ENCODE results near the gene APC2. TPM values are rescaled to one million over a fixed set of nuclear protein-coding genes. Genes with fewer than 3 reads are reported as not detected.

The APC2 gene
- total and polyA plus RNA-seq, 5 donors from 2014 or later: 0.06 to 0.25 (median 0.07) TPM; not detected in 2

DNA sequence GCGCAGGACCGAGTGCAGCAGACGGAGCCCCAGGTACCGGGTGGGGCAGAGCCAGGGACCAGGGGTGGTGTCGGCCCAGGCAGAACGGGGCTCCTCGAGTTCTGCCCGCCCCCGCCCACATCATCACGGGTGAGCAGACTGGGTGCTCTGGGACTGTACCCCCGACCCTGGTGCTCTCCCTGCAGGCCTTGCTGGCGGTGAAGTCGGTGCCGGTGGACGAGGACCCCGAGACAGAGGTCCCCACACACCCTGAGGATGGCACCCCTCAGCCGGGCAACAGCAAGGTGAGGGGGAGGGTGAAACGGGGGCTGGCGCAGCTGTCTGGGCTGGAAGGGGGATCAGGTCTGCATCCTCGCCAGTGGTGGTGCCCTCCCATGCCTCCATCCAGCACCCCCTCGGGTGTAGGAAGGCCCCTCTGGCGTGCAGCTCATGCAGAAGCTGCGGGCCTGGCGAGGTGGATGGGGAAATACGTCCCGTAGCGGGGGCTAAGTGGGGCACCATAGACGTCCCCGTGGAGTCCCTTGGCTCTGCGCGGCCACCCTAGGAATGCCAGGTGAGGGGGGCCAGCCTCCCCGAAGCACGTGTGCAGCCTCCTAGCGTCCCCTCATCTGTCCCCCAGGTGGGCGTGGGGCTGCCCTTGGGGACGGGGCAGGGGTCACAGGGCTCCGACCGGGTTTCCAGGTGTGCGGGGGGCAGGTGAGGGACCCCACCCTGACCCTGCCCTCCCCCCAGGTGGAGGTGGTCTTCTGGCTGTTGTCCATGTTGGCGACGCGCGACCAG is 6.4 kb downstream of the APC2 start:
- Mint-ChIP-seq H3K27me3 (peaks cover 44% of the 10 kb centered on the region), H3K27ac (no peak overlapping the region), H3K36me3 (no peaks in the 10 kb centered on the region), H3K4me3 (no peak overlapping the region), H3K9me3 (peaks cover 0 to 3% (median 0%) of the 10 kb centered on the region in 7 donors), H3K4me1 (peaks cover 0 to 28% (median 4%) of the 10 kb centered on the region in 4 donors)
- no peak for ATAC-seq (ENCODE audit: low read depth in 2 of 2)
- peaks cover 16% of the 10 kb centered on the region for H3K4me1 ChIP-seq (ENCODE audit: control insufficient read depth, insufficient read depth, low read length, poor library complexity, severe bottlenecking)
- H3K36me3 ChIP-seq (ENCODE audit: control insufficient read depth, insufficient read depth, low read length): peaks cover 4% of the 10 kb centered on the region
- peaks cover 4% of the 10 kb centered on the region for H3K27me3 ChIP-seq (ENCODE audit: control insufficient read depth, insufficient read depth, low read length)
- H3K9me3 ChIP-seq (ENCODE audit: control insufficient read depth in 2 of 2, low read length in 2 of 2): no peaks in the 10 kb centered on the region
- no peak for DNase-seq
- no peak overlapping the region for H3K4me3 ChIP-seq (ENCODE audit: low read depth, low read length)
- no peak overlapping the region for H3K27ac ChIP-seq (ENCODE audit: insufficient read depth, low read length, poor library complexity, severe bottlenecking)

- H3K4me1 ChIP-seq (ENCODE audit: control insufficient read depth, insufficient read depth, low read length, poor library complexity, severe bottlenecking): peaks cover 16% of the 10 kb centered on the region
- Mint-ChIP-seq H3K27me3 (peaks cover 43% of the 10 kb centered on the region), H3K36me3 (no peaks in the 10 kb centered on the region), H3K9me3 (peaks cover 0 to 3% (median 0%) of the 10 kb centered on the region in 7 donors), H3K27ac (no peak overlapping the region), H3K4me3 (no peak overlapping the region), H3K4me1 (peaks cover 0 to 28% (median 4%) of the 10 kb centered on the region in 4 donors)
- no peaks in the 10 kb centered on the region for H3K9me3 ChIP-seq (ENCODE audit: control insufficient read depth in 2 of 2, low read length in 2 of 2)
- no peak overlapping the region for H3K27ac ChIP-seq (ENCODE audit: insufficient read depth, low read length, poor library complexity, severe bottlenecking)
- H3K27me3 ChIP-seq (ENCODE audit: control insufficient read depth, insufficient read depth, low read length): peaks cover 4% of the 10 kb centered on the region
- peaks cover 4% of the 10 kb centered on the region for H3K36me3 ChIP-seq (ENCODE audit: control insufficient read depth, insufficient read depth, low read length)
- DNase-seq: no peak
- no peak for ATAC-seq (ENCODE audit: low read depth in 2 of 2)
- H3K4me3 ChIP-seq (ENCODE audit: low read depth, low read length): no peak overlapping the region
These were observed 7.3 kb downstream of the APC2 start for GRCh38 chr19:1457031-1457739.

GRCh38 chr19:1457892-1458291 is 8.0 kb downstream of the APC2 start:
- Mint-ChIP-seq H3K9me3 (peaks cover 0 to 3% (median 0%) of the 10 kb centered on the region in 7 donors), H3K27me3 (peaks cover 43% of the 10 kb centered on the region), H3K36me3 (no peaks in the 10 kb centered on the region), H3K4me3 (no peak overlapping the region), H3K4me1 (peaks cover 0 to 27% (median 4%) of the 10 kb centered on the region in 4 donors), H3K27ac (no peak overlapping the region)
- no peak for DNase-seq
- Histone ChIP-seq H3K27ac (ENCODE audit: insufficient read depth, low read length, poor library complexity, severe bottlenecking) (no peak overlapping the region), H3K36me3 (ENCODE audit: control insufficient read depth, insufficient read depth, low read length) (peaks cover 4% of the 10 kb centered on the region), H3K4me3 (ENCODE audit: low read depth, low read length) (no peak overlapping the region), H3K27me3 (ENCODE audit: control insufficient read depth, insufficient read depth, low read length) (peaks cover 4% of the 10 kb centered on the region), H3K4me1 (ENCODE audit: control insufficient read depth, insufficient read depth, low read length, poor library complexity, severe bottlenecking) (peaks cover 16% of the 10 kb centered on the region), H3K9me3 (ENCODE audit: control insufficient read depth in 2 of 2, low read length in 2 of 2) (no peaks in the 10 kb centered on the region)
- ATAC-seq (ENCODE audit: low read depth in 2 of 2): no peak

DNA sequence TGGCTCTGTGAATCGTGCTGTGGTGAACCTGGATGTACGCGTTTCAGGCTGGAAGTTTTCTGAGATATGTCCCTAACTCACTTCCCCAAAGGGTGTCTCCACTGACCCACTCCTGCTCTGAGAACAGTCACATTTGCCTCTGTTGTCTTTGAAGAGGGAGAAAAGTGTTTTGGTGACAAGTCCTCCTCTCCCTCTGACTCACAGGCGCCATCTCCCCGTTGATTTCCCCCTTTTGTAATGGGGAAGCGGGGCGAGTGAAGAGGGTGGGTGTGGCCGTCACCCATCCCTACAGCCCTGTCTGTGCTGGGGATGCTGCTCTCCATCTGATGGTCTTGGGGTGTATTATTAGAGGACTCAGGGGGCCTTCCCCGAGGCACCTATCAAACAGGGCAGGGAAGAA is 9.6 kb downstream of the APC2 start:
- peaks cover 2% of the 10 kb centered on the region for H3K27me3 ChIP-seq (ENCODE audit: control insufficient read depth, insufficient read depth, low read length)
- peaks cover 4% of the 10 kb centered on the region for H3K36me3 ChIP-seq (ENCODE audit: control insufficient read depth, insufficient read depth, low read length)
- Mint-ChIP-seq H3K4me3 (peak overlapping the region in 1 of 4 donors; percentile 22), H3K9me3 (peaks cover 0 to 3% (median 0%) of the 10 kb centered on the region in 7 donors), H3K36me3 (no peaks in the 10 kb centered on the region), H3K27ac (peak overlapping the region in 1 of 3 donors; percentile 80), H3K4me1 (peaks cover 0 to 22% (median 0%) of the 10 kb centered on the region in 4 donors), H3K27me3 (peaks cover 37% of the 10 kb centered on the region)
- peaks cover 16% of the 10 kb centered on the region for H3K4me1 ChIP-seq (ENCODE audit: control insufficient read depth, insufficient read depth, low read length, poor library complexity, severe bottlenecking)
- DNase-seq (no peak), ATAC-seq (ENCODE audit: low read depth in 2 of 2) (no peak)
- H3K4me3 ChIP-seq (ENCODE audit: low read depth, low read length): no peak overlapping the region
- H3K27ac ChIP-seq (ENCODE audit: insufficient read depth, low read length, poor library complexity, severe bottlenecking): no peak overlapping the region
- H3K9me3 ChIP-seq (ENCODE audit: control insufficient read depth in 2 of 2, low read length in 2 of 2): no peaks in the 10 kb centered on the region

DNA sequence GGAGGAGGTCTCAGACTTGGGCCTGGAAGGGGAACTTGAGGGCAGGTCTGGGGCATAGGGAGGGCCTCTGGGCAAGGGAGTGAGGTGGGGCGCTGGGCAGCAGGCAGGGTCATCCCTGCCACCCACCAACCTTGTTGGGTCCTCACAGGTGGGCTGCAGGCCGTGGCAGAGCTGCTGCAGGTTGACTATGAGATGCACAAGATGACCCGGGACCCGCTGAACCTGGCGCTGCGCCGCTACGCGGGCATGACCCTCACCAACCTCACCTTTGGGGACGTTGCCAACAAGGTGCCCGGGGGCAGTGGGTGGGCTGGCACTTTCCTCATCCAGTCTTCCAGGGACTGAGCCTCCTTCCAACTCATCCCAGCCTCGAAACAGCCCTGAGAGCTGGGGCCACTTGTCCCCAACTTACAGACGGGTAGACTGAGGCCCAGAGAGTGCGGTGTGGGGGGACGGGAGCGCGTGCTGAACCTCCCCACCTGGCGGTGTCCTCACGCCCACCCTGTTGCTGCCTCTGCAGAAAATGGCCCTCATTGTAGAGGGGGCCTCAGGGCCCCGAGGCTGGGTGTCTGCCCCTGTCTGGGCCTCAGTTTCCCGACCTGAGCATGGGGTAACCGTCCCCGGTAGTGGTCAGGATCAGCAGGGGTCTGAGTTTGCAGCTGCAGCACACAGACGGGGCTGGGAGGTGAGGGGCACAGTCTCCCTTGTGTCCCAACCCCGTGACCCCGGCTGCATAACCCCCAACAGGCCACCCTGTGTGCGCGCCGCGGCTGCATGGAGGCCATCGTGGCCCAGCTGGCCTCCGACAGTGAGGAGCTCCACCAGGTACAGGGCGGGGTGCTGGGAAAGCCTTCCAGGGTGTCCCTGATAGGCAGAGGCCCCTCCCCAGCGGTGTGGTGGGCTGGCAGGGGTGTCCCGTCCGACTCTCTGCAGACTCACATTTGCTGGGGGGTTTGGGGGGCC is 10.4 kb downstream of the APC2 start:
- no peak overlapping the region for H3K4me3 Mint-ChIP-seq

GRCh38 chr19:1461862-1462261 is 11.9 kb downstream of the APC2 start:
- H3K27ac Mint-ChIP-seq: no peak overlapping the region
- no peak for ATAC-seq (ENCODE audit: low read depth in 2 of 2)

More for the DNA sequence above, 10.4 kb downstream of the APC2 start:
- Histone ChIP-seq H3K4me3 (ENCODE audit: low read depth, low read length) (no peak overlapping the region), H3K9me3 (ENCODE audit: control insufficient read depth in 2 of 2, low read length in 2 of 2) (no peaks in the 10 kb centered on the region), H3K27me3 (ENCODE audit: control insufficient read depth, insufficient read depth, low read length) (peaks cover 2% of the 10 kb centered on the region), H3K36me3 (ENCODE audit: control insufficient read depth, insufficient read depth, low read length) (peaks cover 4% of the 10 kb centered on the region), H3K4me1 (ENCODE audit: control insufficient read depth, insufficient read depth, low read length, poor library complexity, severe bottlenecking) (peaks cover 9% of the 10 kb centered on the region), H3K27ac (ENCODE audit: insufficient read depth, low read length, poor library complexity, severe bottlenecking) (no peak overlapping the region)
- Mint-ChIP-seq H3K27ac (no peak overlapping the region), H3K36me3 (no peaks in the 10 kb centered on the region), H3K9me3 (peaks cover 0 to 3% (median 0%) of the 10 kb centered on the region in 7 donors), H3K4me1 (peaks cover 0 to 15% (median 0%) of the 10 kb centered on the region in 4 donors), H3K27me3 (peaks cover 30% of the 10 kb centered on the region)
- ATAC-seq (ENCODE audit: low read depth in 2 of 2) (no peak), DNase-seq (no peak)

More at GRCh38 chr19:1461862-1462261, 11.9 kb downstream of the APC2 start:
- Histone ChIP-seq H3K27me3 (ENCODE audit: control insufficient read depth, insufficient read depth, low read length) (no peaks in the 10 kb centered on the region), H3K27ac (ENCODE audit: insufficient read depth, low read length, poor library complexity, severe bottlenecking) (no peak overlapping the region), H3K9me3 (ENCODE audit: control insufficient read depth in 2 of 2, low read length in 2 of 2) (no peaks in the 10 kb centered on the region), H3K4me3 (ENCODE audit: low read depth, low read length) (no peak overlapping the region), H3K36me3 (ENCODE audit: control insufficient read depth, insufficient read depth, low read length) (peaks cover 4% of the 10 kb centered on the region), H3K4me1 (ENCODE audit: control insufficient read depth, insufficient read depth, low read length, poor library complexity, severe bottlenecking) (peaks cover 13% of the 10 kb centered on the region)
- peaks cover 24% of the 10 kb centered on the region for H3K27me3 Mint-ChIP-seq
- no peaks in the 10 kb centered on the region for H3K36me3 Mint-ChIP-seq
- no peaks in the 10 kb centered on the region for H3K9me3 Mint-ChIP-seq
- peaks cover 0 to 9% (median 0%) of the 10 kb centered on the region in 4 donors for H3K4me1 Mint-ChIP-seq
- H3K4me3 Mint-ChIP-seq: no peak overlapping the region
- no peak for DNase-seq
